Loucy (cell line): Measurements from ENCODE around the gene BBLN.

Experiments
- EZH2phosphoT487 ChIP-seq: fragments of 200-600 bp; IDR thresholded peaks from 2 replicates; pipeline ENCODE4 v1.6.1; 2018; ENCODE audit warnings: antibody characterized with exemption, mild to moderate bottlenecking, moderate library complexity, borderline replicate concordance
- TF ChIP-seq, protein P1 (sequence below): fragments of 200-600 bp; sonication (generic); conservative IDR thresholded peaks from 2 replicates; pipeline ENCODE4 v1.5.1; 2014; ENCODE audit warnings: mild to moderate bottlenecking, antibody characterized with exemption, low read length

DNA sequence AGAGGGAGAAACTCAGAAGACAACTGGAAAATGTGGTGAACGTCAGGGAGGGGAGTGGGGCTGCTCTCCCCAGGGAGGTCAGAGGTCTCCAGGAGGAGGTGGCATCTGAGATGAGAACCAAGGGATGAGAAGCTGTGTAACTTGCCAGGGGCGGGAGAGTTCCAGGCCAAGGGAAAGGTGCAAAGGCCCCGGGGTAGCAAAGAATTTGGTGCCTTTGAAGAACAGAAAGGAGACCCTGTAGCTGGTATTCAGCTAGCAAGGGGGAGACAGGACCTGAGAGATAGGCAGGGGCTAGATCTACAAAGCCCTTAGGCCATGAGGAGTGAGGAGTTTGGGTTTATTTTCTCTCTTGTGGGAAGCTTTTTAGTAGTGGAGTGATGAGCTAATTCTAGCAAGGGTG is 46.4 kb downstream of the BBLN start:
- TF ChIP-seq EZH2phosphoT487, result no peak
- TF ChIP-seq, protein P1, sequence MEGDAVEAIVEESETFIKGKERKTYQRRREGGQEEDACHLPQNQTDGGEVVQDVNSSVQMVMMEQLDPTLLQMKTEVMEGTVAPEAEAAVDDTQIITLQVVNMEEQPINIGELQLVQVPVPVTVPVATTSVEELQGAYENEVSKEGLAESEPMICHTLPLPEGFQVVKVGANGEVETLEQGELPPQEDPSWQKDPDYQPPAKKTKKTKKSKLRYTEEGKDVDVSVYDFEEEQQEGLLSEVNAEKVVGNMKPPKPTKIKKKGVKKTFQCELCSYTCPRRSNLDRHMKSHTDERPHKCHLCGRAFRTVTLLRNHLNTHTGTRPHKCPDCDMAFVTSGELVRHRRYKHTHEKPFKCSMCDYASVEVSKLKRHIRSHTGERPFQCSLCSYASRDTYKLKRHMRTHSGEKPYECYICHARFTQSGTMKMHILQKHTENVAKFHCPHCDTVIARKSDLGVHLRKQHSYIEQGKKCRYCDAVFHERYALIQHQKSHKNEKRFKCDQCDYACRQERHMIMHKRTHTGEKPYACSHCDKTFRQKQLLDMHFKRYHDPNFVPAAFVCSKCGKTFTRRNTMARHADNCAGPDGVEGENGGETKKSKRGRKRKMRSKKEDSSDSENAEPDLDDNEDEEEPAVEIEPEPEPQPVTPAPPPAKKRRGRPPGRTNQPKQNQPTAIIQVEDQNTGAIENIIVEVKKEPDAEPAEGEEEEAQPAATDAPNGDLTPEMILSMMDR, result no peak
